NCI-H2081 treated with DMSO at 0.1 percent for 48 hours (cell line): Measurements from ENCODE around the gene PCBP3.

Experiments used
- DNase-seq: peaks from one replicate; lab custom pipeline; 2025; lab: John Stamatoyannopoulos, UW

Gene PCBP3

GRCh38 chr21:45862543-45863207 is 219.2 kb downstream of the PCBP3 start:
- DNase-seq, result no peak

GRCh38 chr21:45863267-45863666 is 219.7 kb downstream of the PCBP3 start:
- no peak for DNase-seq

GRCh38 chr21:45863751-45864150 is 220.2 kb downstream of the PCBP3 start:
- no peak for DNase-seq

- DNase-seq, result no peak
Observed at GRCh38 chr21:45864436-45864835, 220.9 kb downstream of the PCBP3 start.

- no peak for DNase-seq
Observed at GRCh38 chr21:45865106-45865835, 221.7 kb downstream of the PCBP3 start.

GRCh38 chr21:45866551-45866950 is 223.0 kb downstream of the PCBP3 start:
- no peak for DNase-seq

- DNase-seq, result no peak
Observed at GRCh38 chr21:45867041-45867666, 223.6 kb downstream of the PCBP3 start.

GRCh38 chr21:45867671-45868081 is 224.2 kb downstream of the PCBP3 start:
- no peak for DNase-seq

GRCh38 chr21:45868086-45868485 is 224.6 kb downstream of the PCBP3 start:
- no peak for DNase-seq

- DNase-seq, result no peak
Observed at GRCh38 chr21:45868488-45868887, 225.0 kb downstream of the PCBP3 start.

- DNase-seq, result no peak
Observed at GRCh38 chr21:45869121-45870007, 225.8 kb downstream of the PCBP3 start.

GRCh38 chr21:45870421-45870820 is 226.9 kb downstream of the PCBP3 start:
- DNase-seq, result no peak

- no peak for DNase-seq
Observed at GRCh38 chr21:45870851-45871615, 227.5 kb downstream of the PCBP3 start.

- no peak for DNase-seq
Observed at GRCh38 chr21:45871616-45872236, 228.2 kb downstream of the PCBP3 start.

- DNase-seq, result no peak
Observed at GRCh38 chr21:45872471-45872870, 228.9 kb downstream of the PCBP3 start.

- DNase-seq, result no peak
Observed at GRCh38 chr21:45872902-45873301, 229.4 kb downstream of the PCBP3 start.

- DNase-seq, result no peak
Observed at GRCh38 chr21:45873418-45873817, 229.9 kb downstream of the PCBP3 start.

- DNase-seq, result no peak
Observed at GRCh38 chr21:45873866-45874265, 230.3 kb downstream of the PCBP3 start.

GRCh38 chr21:45874716-45875415 is 231.3 kb downstream of the PCBP3 start:
- no peak for DNase-seq

- no peak for DNase-seq
Observed at GRCh38 chr21:45875416-45875760, 231.9 kb downstream of the PCBP3 start.
